Adipocyte (in vitro differentiated cells): Measurements from ENCODE around the gene CACNA1H.

Source experiments
- DNase-seq: peaks from one replicate; pipeline ENCODE4 v3.0.0-alpha.2; 2015; ENCODE audit warnings: low read depth
- H3K27me3 ChIP-seq: replicated peaks from 2 replicates; pipeline ENCODE4 v1.7.0; 2013; ENCODE audit warnings: mild to moderate bottlenecking, low read length, moderate library complexity; ENCODE audit not compliant: control insufficient read depth, insufficient read depth
- H3K36me3 ChIP-seq: 2 replicates; pipeline ENCODE4 v1.7.0; 2013; ENCODE audit warnings: low read length, mild to moderate bottlenecking, moderate library complexity; ENCODE audit not compliant: control insufficient read depth, insufficient read depth, severe bottlenecking
- H3K4me1 ChIP-seq: 2 replicates; pipeline ENCODE4 v1.7.0; 2013; ENCODE audit warnings: mild to moderate bottlenecking, low read length, moderate library complexity; ENCODE audit not compliant: control insufficient read depth, insufficient read depth
- H3K4me3 ChIP-seq: 2 replicates; pipeline ENCODE4 v1.7.0; 2013; ENCODE audit warnings: mild to moderate bottlenecking, low read length, moderate library complexity
- H3K9ac ChIP-seq: 2 replicates; pipeline ENCODE4 v1.7.0; 2013; ENCODE audit warnings: mild to moderate bottlenecking, low read length, moderate library complexity
- H3K9me3 ChIP-seq: 2 replicates; pipeline ENCODE4 v1.7.0; 2013; ENCODE audit warnings: mild to moderate bottlenecking, low read length, moderate library complexity; ENCODE audit not compliant: control insufficient read depth

Gene CACNA1H

GRCh38 chr16:1154887-1155331 lies 2.0 kb downstream of the CACNA1H start:
- H3K9ac ChIP-seq: no peak overlapping the region
- no peaks in the 10 kb centered on the region for H3K36me3 ChIP-seq
- peak; percentile 18 for DNase-seq
- no peaks in the 10 kb centered on the region for H3K9me3 ChIP-seq
- no peak overlapping the region for H3K4me3 ChIP-seq
- no peaks in the 10 kb centered on the region for H3K4me1 ChIP-seq
- H3K27me3 ChIP-seq: peaks cover 41% of the 10 kb centered on the region

- no peaks in the 10 kb centered on the region for H3K36me3 ChIP-seq
- no peak overlapping the region for H3K9ac ChIP-seq
- no peak overlapping the region for H3K4me3 ChIP-seq
- DNase-seq: no peak
- no peaks in the 10 kb centered on the region for H3K4me1 ChIP-seq
- peaks cover 45% of the 10 kb centered on the region for H3K27me3 ChIP-seq
- H3K9me3 ChIP-seq: no peaks in the 10 kb centered on the region
Observed at GRCh38 chr16:1155353-1156054, 2.6 kb downstream of the CACNA1H start.

GRCh38 chr16:1156055-1156982 lies 3.4 kb downstream of the CACNA1H start:
- H3K36me3 ChIP-seq: no peaks in the 10 kb centered on the region
- H3K4me1 ChIP-seq: no peaks in the 10 kb centered on the region
- no peak overlapping the region for H3K9ac ChIP-seq
- peaks cover 45% of the 10 kb centered on the region for H3K27me3 ChIP-seq
- no peak overlapping the region for H3K4me3 ChIP-seq
- no peaks in the 10 kb centered on the region for H3K9me3 ChIP-seq
- DNase-seq: no peak

- H3K4me1 ChIP-seq: no peaks in the 10 kb centered on the region
- no peak overlapping the region for H3K9ac ChIP-seq
- no peak for DNase-seq
Observed at GRCh38 chr16:1156983-1157638, 4.2 kb downstream of the CACNA1H start.

GRCh38 chr16:1157639-1158455 lies 4.9 kb downstream of the CACNA1H start:
- no peaks in the 10 kb centered on the region for H3K4me1 ChIP-seq
- no peak overlapping the region for H3K4me3 ChIP-seq
- H3K9me3 ChIP-seq: no peaks in the 10 kb centered on the region
- no peak overlapping the region for H3K9ac ChIP-seq
- H3K27me3 ChIP-seq: peaks cover 45% of the 10 kb centered on the region
- no peaks in the 10 kb centered on the region for H3K36me3 ChIP-seq
- DNase-seq: no peak

More at GRCh38 chr16:1156983-1157638, 4.2 kb downstream of the CACNA1H start:
- no peaks in the 10 kb centered on the region for H3K9me3 ChIP-seq
- H3K4me3 ChIP-seq: no peak overlapping the region
- no peaks in the 10 kb centered on the region for H3K36me3 ChIP-seq
- peaks cover 45% of the 10 kb centered on the region for H3K27me3 ChIP-seq

GRCh38 chr16:1158456-1159324 lies 5.8 kb downstream of the CACNA1H start:
- Histone ChIP-seq H3K4me3 (no peak overlapping the region), H3K9me3 (no peaks in the 10 kb centered on the region), H3K36me3 (no peaks in the 10 kb centered on the region), H3K9ac (no peak overlapping the region), H3K4me1 (no peaks in the 10 kb centered on the region), H3K27me3 (peaks cover 45% of the 10 kb centered on the region)
- DNase-seq: no peak

- no peaks in the 10 kb centered on the region for H3K9me3 ChIP-seq
- no peaks in the 10 kb centered on the region for H3K36me3 ChIP-seq
- DNase-seq: no peak
- H3K9ac ChIP-seq: no peak overlapping the region
- no peak overlapping the region for H3K4me3 ChIP-seq
- H3K27me3 ChIP-seq: peaks cover 49% of the 10 kb centered on the region
- no peaks in the 10 kb centered on the region for H3K4me1 ChIP-seq
Observed at GRCh38 chr16:1159325-1159972, 6.5 kb downstream of the CACNA1H start.

GRCh38 chr16:1159973-1160772 lies 7.3 kb downstream of the CACNA1H start:
- Histone ChIP-seq H3K4me3 (no peak overlapping the region), H3K27me3 (peaks cover 43% of the 10 kb centered on the region), H3K9me3 (no peaks in the 10 kb centered on the region), H3K4me1 (no peaks in the 10 kb centered on the region), H3K9ac (no peak overlapping the region), H3K36me3 (no peaks in the 10 kb centered on the region)
- DNase-seq: no peak

- Histone ChIP-seq H3K9ac (no peak overlapping the region), H3K4me3 (no peak overlapping the region), H3K9me3 (no peaks in the 10 kb centered on the region), H3K36me3 (no peaks in the 10 kb centered on the region), H3K27me3 (peaks cover 36% of the 10 kb centered on the region), H3K4me1 (no peaks in the 10 kb centered on the region)
- DNase-seq: no peak
Observed at GRCh38 chr16:1160773-1161348, 8.0 kb downstream of the CACNA1H start.
